HG03378 (cell line): ENCODE measurements around the gene GLP2R.

ENCODE experiments used
- ATAC-seq: cut with Tn5 transposase; IDR thresholded peaks from one replicate; pipeline ENCODE4 v1.9.1; 2021; ENCODE audit warnings: mild to moderate bottlenecking, moderate library complexity; ENCODE audit not compliant: unreplicated experiment

GLP2R gene

DNA sequence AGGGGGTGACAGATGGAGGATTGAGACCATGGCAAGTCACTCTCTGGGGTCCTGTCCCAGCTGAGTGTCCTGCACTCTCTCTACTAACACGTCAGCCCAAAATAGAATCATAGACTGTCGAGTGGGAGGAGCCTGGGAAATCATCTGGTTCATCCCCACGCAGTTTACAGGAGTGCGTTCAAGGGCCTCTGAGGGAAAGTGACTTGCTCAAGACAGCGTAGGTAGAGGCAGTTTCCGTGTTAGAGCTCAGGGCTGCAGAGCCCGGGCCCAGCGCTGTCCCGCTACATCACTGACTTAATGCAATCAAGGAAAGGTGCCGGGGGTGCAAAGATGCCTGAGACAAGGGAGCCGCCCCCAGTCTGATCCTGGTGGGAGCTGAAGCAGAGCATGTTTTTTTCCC is 14.2 kb upstream of the GLP2R start:
- ATAC-seq = no peak

GRCh38 chr17:9813166-9813565 is 12.6 kb upstream of the GLP2R start:
- ATAC-seq = no peak

- ATAC-seq = no peak
Measured at GRCh38 chr17:9814337-9814945, 11.3 kb upstream of the GLP2R start.

DNA sequence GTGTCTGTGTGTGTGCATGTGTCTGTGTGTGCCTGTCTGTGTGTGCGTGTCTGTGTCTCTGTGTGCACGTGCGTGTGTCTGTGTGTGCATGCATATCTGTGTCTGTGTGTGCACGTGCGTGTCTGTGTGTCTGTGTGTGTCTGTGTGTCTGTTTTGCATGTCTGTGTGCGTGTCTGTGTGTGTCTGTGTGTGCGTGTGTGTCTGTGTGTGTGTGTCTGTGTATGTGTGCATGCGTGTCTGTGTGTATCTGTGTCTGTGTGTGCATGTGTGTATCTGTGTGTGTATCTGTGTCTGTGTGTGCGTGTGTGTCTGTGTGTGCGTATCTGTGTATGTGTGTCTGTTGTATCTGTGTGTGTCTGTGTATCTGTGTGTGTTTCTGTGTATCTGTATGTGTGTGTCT is 9.3 kb upstream of the GLP2R start:
- ATAC-seq = no peak

DNA sequence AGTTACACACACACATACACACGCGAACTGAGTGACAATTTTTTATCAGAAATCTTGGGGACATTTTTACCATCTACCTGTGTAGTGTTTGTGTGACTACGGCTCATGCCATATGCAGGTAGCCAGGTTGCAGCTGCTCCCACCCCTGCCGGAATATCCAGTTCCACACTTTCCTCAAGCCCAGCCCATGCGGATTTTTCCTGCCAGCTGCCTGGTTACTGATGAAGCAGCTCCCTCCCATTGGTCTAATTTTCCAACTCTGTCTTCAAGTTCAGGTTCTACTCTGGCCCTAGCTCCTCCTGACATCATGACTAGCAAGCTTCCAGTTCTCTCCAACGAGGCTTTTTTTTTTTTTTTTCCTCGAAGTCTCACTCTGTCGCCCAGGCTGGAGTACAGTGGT is 8.6 kb upstream of the GLP2R start:
- no peak for ATAC-seq

- no peak for ATAC-seq
Measured at GRCh38 chr17:9818760-9819159, 7.0 kb upstream of the GLP2R start.

DNA sequence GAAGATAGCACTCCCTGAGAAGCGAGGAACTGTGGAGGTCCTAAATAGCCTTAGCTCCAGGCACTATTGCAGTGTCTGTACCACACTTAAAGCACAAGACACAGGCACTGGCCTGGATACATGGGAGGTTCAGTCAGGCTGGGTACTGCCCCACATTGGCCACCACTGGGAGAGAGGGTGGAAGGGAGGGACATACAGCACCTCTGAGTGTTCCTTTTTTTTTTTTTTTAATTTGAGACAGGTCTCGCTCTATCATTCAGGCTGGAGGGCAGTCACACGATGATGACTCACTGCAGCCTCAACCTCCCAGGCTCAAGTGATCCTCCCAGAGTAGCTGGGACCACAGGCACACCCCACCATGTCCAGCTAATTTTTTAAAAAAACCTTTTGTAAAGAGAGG is 5.3 kb upstream of the GLP2R start:
- no peak for ATAC-seq

GRCh38 chr17:9821921-9822320 is 3.8 kb upstream of the GLP2R start, which contains the start of gene GSG1L2:
Gene GSG1L2, minus strand, starts transcription at chr17:9822079. Its CDS starts 8 bp downstream, at chr17:9822071.
- ATAC-seq = no peak

DNA sequence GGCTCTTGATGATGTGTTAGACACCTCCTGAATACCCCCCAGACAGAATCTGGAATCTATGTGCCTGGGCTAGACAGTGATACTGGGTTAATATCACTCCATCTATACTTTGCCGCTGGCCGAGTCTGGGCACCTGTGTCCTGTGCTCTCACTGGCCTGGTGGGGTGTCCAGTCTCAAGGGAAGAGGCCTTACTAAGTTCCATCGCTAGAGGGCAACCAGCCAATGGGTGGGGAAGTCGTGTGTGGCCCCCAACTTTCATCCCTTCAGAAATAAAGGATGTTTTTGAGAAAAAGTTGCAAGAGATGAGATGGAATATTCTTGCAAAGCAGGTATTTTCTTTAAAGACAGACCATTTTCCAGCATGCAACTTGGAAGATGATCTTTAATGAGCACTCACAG is 1.6 kb upstream of the GLP2R start:
- no peak for ATAC-seq

DNA sequence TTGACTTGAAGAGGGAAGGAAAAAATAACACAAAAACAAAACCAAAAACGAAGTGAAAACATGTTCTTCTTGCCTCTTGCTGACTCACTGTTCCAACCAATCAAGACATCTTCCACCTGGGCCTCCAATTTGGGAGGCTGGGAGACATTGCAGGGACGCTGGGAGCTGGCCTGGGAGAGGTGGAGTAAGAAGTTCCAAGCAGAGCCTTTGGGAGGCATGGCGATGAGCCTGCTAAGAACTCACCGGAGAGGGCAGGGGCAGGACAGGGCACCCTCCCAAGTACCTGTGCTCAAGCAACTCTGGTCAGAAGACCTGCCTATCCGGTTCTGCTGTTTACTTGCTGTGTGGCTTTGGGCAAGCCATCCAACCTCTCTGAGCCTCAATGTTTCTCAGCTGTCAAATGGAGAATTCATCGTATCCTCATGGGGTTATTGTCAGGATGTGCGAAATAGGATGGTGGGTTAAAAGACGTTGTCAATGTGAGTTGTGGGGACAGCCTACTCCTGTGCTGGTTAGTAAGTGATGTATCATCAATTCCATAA is 856 bp upstream of the GLP2R start:
- no peak for ATAC-seq

- no peak for ATAC-seq
Measured at GRCh38 chr17:9828296-9829295, 2.9 kb downstream of the GLP2R start.

- ATAC-seq = no peak
Measured at GRCh38 chr17:9829343-9829742, 3.6 kb downstream of the GLP2R start.

DNA sequence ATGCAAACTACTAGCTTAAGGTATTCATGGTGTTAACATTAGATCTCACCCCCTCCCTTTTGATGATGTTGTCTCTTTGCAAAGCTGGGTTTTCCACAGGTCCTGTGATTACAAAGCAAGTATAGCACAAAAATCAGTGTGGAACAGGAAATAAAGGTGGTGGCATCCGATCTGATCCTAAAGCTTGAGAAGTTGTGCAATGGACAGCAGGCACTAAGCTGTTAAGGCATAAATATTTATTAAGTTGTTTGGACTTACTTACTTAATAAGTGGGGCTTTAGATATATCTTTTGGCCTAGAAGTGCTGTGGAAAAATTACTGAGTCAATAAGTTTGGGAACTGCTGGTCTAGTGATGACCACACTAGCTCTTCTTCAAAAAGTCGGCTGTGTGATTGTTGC is 5.0 kb downstream of the GLP2R start:
- no peak for ATAC-seq

GRCh38 chr17:9833922-9834321 is 8.2 kb downstream of the GLP2R start:
- no peak for ATAC-seq

GRCh38 chr17:9837551-9838471 is 12.1 kb downstream of the GLP2R start:
- no peak for ATAC-seq

DNA sequence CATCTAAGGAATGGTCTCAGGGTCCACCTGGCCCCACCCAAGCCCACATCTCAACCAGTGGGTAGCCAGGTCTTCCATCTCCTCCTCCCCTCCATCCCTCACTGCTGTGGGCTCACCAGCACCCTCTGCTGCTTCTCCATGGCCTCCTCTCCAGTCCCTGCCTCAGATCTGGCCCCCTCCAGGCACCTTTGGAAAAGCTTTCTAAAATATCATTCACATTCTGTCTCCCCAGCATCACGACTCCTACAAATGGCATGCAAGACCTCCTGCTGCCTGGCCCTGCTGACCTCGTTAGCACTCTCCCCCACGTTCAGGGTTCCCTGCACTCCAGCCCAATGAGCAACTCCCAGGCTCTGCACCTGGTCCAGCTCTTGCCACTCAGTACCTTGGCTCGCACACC is 13.7 kb downstream of the GLP2R start:
- no peak for ATAC-seq

DNA sequence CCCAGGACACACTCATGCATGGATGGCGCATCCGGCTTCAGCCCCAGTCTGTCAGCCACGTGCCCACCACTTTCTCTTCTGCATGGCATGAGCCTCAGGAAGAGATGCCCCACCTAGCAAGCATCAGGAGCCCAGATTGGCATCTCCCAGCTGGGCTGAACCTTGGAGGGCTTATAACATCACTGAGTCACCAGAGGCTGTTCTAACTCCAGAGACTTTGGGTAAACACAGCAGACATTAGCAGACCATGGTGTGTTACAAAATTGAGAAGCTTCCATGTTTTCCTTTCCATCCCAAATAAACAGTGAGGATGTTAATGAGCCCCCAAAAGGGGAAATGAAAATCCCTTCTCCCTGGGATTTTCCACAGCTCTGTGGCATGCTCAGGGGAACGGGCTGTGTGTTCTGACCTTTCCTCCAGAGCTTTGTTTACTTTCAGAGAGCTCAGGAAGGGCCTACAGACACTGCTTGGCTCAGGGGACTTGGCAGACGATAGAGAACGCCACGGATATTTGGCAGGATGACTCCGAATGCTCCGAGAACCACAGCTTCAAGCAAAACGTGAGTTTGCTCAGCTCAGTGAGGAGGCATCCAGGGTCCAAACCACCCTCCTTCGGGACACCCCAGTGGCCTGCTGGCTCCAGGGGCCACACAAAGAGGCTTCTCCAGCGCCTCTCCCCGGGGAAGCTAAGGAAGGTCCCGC is 16.5 kb downstream of the GLP2R start:
- no peak for ATAC-seq

DNA sequence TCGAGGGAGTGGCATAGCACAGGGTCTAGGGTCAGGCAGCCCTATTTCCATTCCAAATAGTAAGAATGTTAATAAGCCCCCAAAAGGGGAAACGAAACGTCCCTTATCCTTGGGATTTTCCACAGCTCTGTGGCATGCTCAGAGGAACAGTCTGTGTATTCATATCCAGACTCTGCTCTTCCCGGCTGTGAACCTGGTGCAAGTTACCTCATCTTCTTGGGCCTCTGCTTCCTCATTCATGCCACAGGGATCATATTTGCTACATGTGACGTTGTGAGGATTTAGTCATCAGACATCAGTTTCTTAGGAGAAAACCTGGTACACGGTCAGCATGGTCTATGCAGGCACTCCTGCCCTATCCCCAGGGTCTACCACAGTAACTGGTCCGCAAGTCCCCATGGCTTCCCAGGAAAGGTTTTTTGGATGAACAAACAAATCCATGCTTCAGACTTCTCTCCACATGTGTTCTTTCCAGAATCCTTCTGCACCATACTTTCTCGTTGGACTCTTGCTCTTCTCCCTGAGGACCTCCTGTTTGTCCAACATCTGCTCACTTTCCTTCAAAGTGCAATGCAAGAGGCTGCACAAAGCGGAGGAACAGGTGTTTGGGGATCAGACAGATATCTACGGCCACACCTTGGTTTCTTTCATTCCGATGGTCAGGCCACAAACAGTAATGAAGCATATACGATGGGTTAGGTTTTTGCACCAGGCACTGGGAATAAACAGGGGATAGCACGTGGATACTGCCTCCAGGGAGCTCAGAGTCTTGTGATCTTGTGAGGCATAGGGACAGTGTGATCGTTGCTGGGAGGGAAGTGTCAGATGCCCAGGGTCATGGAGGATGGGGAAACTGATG is 17.7 kb downstream of the GLP2R start:
- ATAC-seq = no peak

DNA sequence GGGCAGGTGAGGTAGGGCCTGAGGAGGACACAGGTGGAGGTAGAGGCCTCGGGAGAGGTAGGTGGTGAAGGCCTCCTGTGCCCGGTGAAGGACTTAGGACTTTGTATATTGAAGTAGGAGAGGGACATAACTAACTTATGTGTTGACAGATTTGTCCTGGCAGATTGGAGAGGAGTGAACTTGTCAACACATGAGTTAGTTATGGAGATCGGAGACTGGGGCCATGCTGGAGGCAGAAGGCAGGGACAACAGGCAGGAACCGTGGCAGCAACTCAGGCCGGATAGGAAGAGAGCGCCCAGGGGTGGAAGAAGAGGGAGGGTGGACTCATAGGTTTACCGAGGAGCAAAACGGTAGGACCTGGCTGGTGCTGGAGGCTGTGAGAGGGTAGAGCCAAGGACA is 18.4 kb downstream of the GLP2R start:
- no peak for ATAC-seq
